ENCODE data around the gene PIF1.

Gene PIF1

GRCh38 chr15:64791401-64791800 is 34.0 kb downstream of the PIF1 start:
- Mint-ChIP-seq H3K27ac (no peak overlapping the region), H3K4me3 (no peak overlapping the region), H3K4me1 (ENCODE audit: low read depth) (no peaks in the 10 kb centered on the region), H3K27me3 (ENCODE audit: low read depth) (no peaks in the 10 kb centered on the region), H3K36me3 (ENCODE audit: low read depth) (no peaks in the 10 kb centered on the region), H3K9me3 (no peaks in the 10 kb centered on the region)
- DNase-seq (ENCODE audit: low spot score), result no peak

GRCh38 chr15:64783796-64784195 is 41.7 kb downstream of the PIF1 start:
- no peaks in the 10 kb centered on the region for H3K36me3 Mint-ChIP-seq (ENCODE audit: low read depth)
- no peaks in the 10 kb centered on the region for H3K9me3 Mint-ChIP-seq
- no peak overlapping the region for H3K27ac Mint-ChIP-seq
- peaks cover 4% of the 10 kb centered on the region for H3K4me1 Mint-ChIP-seq (ENCODE audit: low read depth)
- H3K27me3 Mint-ChIP-seq (ENCODE audit: low read depth), result peaks cover 28% of the 10 kb centered on the region
- no peak overlapping the region for H3K4me3 Mint-ChIP-seq
- DNase-seq (ENCODE audit: low spot score), result no peak

- peaks cover 38% of the 10 kb centered on the region for H3K27me3 Mint-ChIP-seq (ENCODE audit: low read depth)
- no peak for DNase-seq (ENCODE audit: low spot score)
- no peak overlapping the region for H3K27ac Mint-ChIP-seq
- no peaks in the 10 kb centered on the region for H3K9me3 Mint-ChIP-seq
- H3K4me1 Mint-ChIP-seq (ENCODE audit: low read depth), result peaks cover 4% of the 10 kb centered on the region
- no peaks in the 10 kb centered on the region for H3K36me3 Mint-ChIP-seq (ENCODE audit: low read depth)
- H3K4me3 Mint-ChIP-seq, result no peak overlapping the region
Observed at GRCh38 chr15:64782751-64783150, 42.7 kb downstream of the PIF1 start.

- Mint-ChIP-seq H3K36me3 (ENCODE audit: low read depth) (no peaks in the 10 kb centered on the region), H3K4me3 (no peak overlapping the region), H3K4me1 (ENCODE audit: low read depth) (peaks cover 4% of the 10 kb centered on the region), H3K27ac (no peak overlapping the region), H3K27me3 (ENCODE audit: low read depth) (peaks cover 52% of the 10 kb centered on the region), H3K9me3 (no peaks in the 10 kb centered on the region)
- DNase-seq (ENCODE audit: low spot score), result no peak
Observed at GRCh38 chr15:64781299-64781698, 44.1 kb downstream of the PIF1 start.

GRCh38 chr15:64780600-64781156 is 44.8 kb downstream of the PIF1 start:
- peaks cover 4% of the 10 kb centered on the region for H3K4me1 Mint-ChIP-seq (ENCODE audit: low read depth)
- H3K27me3 Mint-ChIP-seq (ENCODE audit: low read depth), result peaks cover 58% of the 10 kb centered on the region
- H3K36me3 Mint-ChIP-seq (ENCODE audit: low read depth), result no peaks in the 10 kb centered on the region
- H3K4me3 Mint-ChIP-seq, result no peak overlapping the region
- no peak for DNase-seq (ENCODE audit: low spot score)
- H3K9me3 Mint-ChIP-seq, result no peaks in the 10 kb centered on the region
- no peak overlapping the region for H3K27ac Mint-ChIP-seq

GRCh38 chr15:64779630-64780029 is 45.8 kb downstream of the PIF1 start:
- no peak overlapping the region for H3K27ac Mint-ChIP-seq
- no peaks in the 10 kb centered on the region for H3K36me3 Mint-ChIP-seq (ENCODE audit: low read depth)
- peaks cover 4% of the 10 kb centered on the region for H3K4me1 Mint-ChIP-seq (ENCODE audit: low read depth)
- H3K9me3 Mint-ChIP-seq, result no peaks in the 10 kb centered on the region
- DNase-seq (ENCODE audit: low spot score), result no peak
- peaks cover 59% of the 10 kb centered on the region for H3K27me3 Mint-ChIP-seq (ENCODE audit: low read depth)
- H3K4me3 Mint-ChIP-seq, result no peak overlapping the region

GRCh38 chr15:64779024-64779423 is 46.4 kb downstream of the PIF1 start:
- H3K36me3 Mint-ChIP-seq (ENCODE audit: low read depth), result no peaks in the 10 kb centered on the region
- peaks cover 60% of the 10 kb centered on the region for H3K27me3 Mint-ChIP-seq (ENCODE audit: low read depth)
- H3K4me3 Mint-ChIP-seq, result no peak overlapping the region
- peaks cover 4% of the 10 kb centered on the region for H3K4me1 Mint-ChIP-seq (ENCODE audit: low read depth)
- no peak overlapping the region for H3K27ac Mint-ChIP-seq
- H3K9me3 Mint-ChIP-seq, result no peaks in the 10 kb centered on the region
- no peak for DNase-seq (ENCODE audit: low spot score)

GRCh38 chr15:64776402-64776786 is 49.1 kb downstream of the PIF1 start:
- no peak overlapping the region for H3K27ac Mint-ChIP-seq

GRCh38 chr15:64775551-64776401 is 49.7 kb downstream of the PIF1 start, which contains the start of gene RBPMS2:
TSS of gene RBPMS2 (minus strand) at chr15:64775589. CDS start at chr15:64775319, 270 bp downstream.
- Mint-ChIP-seq H3K27ac (no peak within 1 kb of the TSS), H3K27me3 (ENCODE audit: low read depth) (peaks cover 73% of the 10 kb centered on the region)

More at GRCh38 chr15:64776402-64776786, 49.1 kb downstream of the PIF1 start:
- Mint-ChIP-seq H3K27me3 (ENCODE audit: low read depth) (peaks cover 73% of the 10 kb centered on the region), H3K4me1 (ENCODE audit: low read depth) (no peaks in the 10 kb centered on the region), H3K36me3 (ENCODE audit: low read depth) (no peaks in the 10 kb centered on the region), H3K4me3 (peak overlapping the region; percentile 73), H3K9me3 (no peaks in the 10 kb centered on the region)
- no peak for DNase-seq (ENCODE audit: low spot score)

GRCh38 chr15:64774629-64775493 is 50.6 kb downstream of the PIF1 start:
- H3K36me3 Mint-ChIP-seq (ENCODE audit: low read depth), result no peaks in the 10 kb centered on the region
- H3K4me3 Mint-ChIP-seq, result peak overlapping the region; percentile 6
- no peaks in the 10 kb centered on the region for H3K9me3 Mint-ChIP-seq
- peaks cover 72% of the 10 kb centered on the region for H3K27me3 Mint-ChIP-seq (ENCODE audit: low read depth)
- DNase-seq (ENCODE audit: low spot score), result no peak
- H3K4me1 Mint-ChIP-seq (ENCODE audit: low read depth), result no peaks in the 10 kb centered on the region
- H3K27ac Mint-ChIP-seq, result no peak overlapping the region

More at GRCh38 chr15:64775551-64776401, 49.7 kb downstream of the PIF1 start, which contains the start of gene RBPMS2:
- H3K9me3 Mint-ChIP-seq, result no peaks in the 10 kb centered on the region
- no peaks in the 10 kb centered on the region for H3K36me3 Mint-ChIP-seq (ENCODE audit: low read depth)
- H3K4me1 Mint-ChIP-seq (ENCODE audit: low read depth), result no peaks in the 10 kb centered on the region
- DNase-seq (ENCODE audit: low spot score), result no peak
- H3K4me3 Mint-ChIP-seq, result peak within 1 kb of the TSS; percentile 73

- Mint-ChIP-seq H3K4me3 (peak overlapping the region; percentile 6), H3K9me3 (no peaks in the 10 kb centered on the region), H3K27ac (no peak overlapping the region), H3K27me3 (ENCODE audit: low read depth) (peaks cover 66% of the 10 kb centered on the region), H3K36me3 (ENCODE audit: low read depth) (no peaks in the 10 kb centered on the region), H3K4me1 (ENCODE audit: low read depth) (no peaks in the 10 kb centered on the region)
- no peak for DNase-seq (ENCODE audit: low spot score)
Observed at GRCh38 chr15:64774037-64774628, 51.3 kb downstream of the PIF1 start.

- Mint-ChIP-seq H3K36me3 (ENCODE audit: low read depth) (no peaks in the 10 kb centered on the region), H3K4me1 (ENCODE audit: low read depth) (no peaks in the 10 kb centered on the region), H3K27ac (no peak overlapping the region), H3K4me3 (peak overlapping the region; percentile 6), H3K9me3 (no peaks in the 10 kb centered on the region), H3K27me3 (ENCODE audit: low read depth) (peaks cover 62% of the 10 kb centered on the region)
- DNase-seq (ENCODE audit: low spot score), result no peak
Observed at GRCh38 chr15:64773606-64774005, 51.8 kb downstream of the PIF1 start.

- Mint-ChIP-seq H3K4me1 (ENCODE audit: low read depth) (peaks cover 1% of the 10 kb centered on the region), H3K36me3 (ENCODE audit: low read depth) (no peaks in the 10 kb centered on the region), H3K27ac (no peak overlapping the region), H3K4me3 (no peak overlapping the region), H3K27me3 (ENCODE audit: low read depth) (peaks cover 56% of the 10 kb centered on the region), H3K9me3 (no peaks in the 10 kb centered on the region)
- no peak for DNase-seq (ENCODE audit: low spot score)
Observed at GRCh38 chr15:64772964-64773363, 52.5 kb downstream of the PIF1 start.

Measured in T-helper 2 cell treated with Interferon-gamma antibody and Interleukin-4, amounts not matched to agents 5 μg/mL and 100 μg/mL, for 36 hours (primary cell).